ENCODE results near the gene PARP3.

Gene PARP3

DNA sequence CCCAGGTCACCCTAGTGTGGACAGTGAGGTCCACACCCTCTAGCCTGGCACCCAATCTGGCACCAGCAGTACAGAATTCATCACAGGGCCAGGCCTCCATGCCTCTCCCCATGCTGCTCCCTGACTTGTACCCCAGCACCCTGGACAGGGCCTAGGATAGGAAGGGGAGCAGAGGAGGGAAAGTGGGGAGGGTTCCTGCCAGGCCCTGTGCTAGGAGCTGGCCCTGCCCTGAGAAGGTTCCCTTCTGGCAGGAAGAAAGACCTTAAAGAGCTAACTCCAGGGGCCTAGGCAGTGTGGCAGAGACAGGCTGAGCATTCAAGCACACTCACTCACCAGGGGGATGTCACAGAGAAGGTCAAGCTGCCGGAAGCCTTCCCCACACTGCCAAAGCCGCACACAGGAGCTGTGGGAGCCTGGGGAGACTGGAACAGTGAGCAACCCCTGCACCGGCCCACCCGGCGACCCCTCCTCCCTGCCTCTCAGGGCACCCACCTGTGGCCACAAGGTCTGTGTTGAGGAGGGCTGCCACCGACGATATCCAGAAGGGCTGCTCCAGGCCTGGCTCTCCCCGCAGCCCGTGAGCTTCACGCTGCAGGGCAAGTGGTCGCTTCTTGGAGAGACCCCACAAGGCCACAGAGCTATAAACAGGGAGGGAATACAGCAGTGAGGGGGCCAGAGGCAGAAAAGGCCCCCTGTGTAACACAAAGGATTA lies 7.9 kb upstream of the PARP3 start:
- DNase-seq (ENCODE audit: low read depth in 3 of 3) = no peak

DNA sequence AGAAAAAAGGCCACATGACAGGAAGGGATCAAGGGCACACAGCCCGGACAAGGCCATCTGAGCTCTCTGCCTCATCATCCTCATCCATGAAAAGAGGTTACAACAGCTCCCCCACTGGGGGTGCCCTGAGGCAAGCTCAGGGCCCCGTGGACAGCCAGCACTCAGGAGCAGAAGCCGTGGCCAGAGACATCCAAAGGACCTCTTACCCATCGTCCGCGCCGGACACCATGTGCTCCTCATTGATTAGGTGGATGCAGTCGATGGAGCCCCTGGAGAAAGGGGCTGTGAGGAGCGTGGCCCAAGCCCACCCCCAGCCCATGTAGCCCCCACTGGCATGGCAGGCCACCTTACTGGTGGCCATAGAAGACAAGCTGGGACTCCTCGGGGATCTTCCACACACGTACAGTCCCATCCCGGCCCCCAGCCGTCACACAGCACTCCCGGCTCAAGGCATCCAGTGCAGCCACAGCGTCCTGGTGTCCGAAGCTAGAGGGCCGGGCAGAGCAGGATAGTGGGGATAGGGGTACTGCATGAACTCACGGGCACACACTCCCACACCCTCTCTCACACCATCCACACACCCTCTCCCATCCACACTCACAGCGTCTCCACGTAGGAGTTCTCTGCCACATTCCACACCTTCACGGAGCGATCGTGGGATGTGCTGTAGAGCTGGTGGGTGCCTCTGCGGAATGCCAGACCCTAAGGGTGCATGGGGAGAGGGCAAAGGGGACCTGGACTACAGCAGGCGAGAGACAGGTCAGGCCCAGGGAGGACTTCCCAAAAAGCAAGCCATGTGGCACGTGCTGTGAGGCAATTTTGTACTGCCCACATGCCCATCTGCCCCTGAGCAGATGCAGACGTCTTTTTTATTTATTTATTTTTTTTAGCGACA lies 6.9 kb upstream of the PARP3 start:
- no peak for DNase-seq (ENCODE audit: low read depth in 3 of 3)

DNA sequence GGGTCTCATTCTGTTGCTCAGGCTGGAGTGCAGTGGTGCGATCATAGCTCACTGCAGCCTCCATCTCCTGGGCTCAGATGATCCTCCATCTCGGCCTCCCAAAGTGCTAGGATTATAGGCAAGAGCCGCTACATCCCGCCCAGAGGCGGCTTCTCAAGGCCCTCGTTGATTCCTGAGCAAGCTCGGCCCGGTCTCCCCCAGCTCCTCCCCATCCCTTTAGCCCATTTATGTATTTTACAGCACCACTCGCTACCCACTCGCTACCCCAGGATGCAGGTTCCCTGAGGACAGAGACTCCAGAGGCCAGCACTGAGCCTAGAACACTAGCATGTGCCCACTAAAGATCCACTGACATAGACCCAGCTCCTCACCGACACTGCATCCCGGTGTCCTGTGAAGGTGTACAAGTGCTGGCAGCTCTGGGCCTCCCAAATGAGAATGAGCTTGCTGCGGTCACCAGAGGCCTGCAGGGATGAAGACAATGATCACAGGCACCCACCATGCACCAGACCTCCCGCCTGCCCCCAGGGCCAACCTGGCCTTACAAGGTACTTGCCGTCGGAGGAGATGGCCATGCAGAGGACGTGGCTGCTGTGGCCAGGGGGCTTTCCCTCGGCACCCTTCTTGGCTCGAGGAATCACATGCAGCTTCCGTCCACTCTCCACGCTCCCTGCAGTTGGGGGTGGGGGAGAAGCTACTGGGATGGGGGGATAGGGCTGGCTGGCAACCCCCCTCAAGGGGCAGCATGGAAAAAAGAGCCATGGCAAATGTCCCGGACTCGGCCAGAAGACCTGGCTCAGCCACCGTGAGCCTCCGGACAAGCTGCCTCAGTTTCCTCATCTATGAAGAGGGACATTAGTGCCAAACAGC lies 6.0 kb upstream of the PARP3 start:
- DNase-seq (ENCODE audit: low read depth in 3 of 3) = no peak

DNA sequence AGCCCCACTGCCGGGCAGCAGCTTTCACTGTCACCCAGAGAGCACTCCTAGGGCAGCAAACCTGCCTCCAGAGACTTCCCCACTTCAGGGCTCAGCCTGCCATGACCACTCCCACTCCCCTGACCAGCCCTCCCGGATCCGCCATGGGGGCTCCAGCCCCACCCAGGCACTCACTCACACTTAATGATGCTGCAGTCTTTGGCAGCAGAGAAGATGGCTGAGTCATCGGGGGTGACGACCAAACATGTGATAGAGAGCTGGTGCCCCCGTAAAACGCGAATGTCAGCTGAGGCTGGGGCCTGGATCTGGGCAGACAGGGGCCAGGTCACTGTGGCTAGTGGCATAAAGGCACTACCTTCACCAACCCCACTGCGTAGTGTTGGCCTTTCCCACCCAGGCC lies 5.1 kb upstream of the PARP3 start:
- DNase-seq (ENCODE audit: low read depth in 3 of 3) = no peak

DNA sequence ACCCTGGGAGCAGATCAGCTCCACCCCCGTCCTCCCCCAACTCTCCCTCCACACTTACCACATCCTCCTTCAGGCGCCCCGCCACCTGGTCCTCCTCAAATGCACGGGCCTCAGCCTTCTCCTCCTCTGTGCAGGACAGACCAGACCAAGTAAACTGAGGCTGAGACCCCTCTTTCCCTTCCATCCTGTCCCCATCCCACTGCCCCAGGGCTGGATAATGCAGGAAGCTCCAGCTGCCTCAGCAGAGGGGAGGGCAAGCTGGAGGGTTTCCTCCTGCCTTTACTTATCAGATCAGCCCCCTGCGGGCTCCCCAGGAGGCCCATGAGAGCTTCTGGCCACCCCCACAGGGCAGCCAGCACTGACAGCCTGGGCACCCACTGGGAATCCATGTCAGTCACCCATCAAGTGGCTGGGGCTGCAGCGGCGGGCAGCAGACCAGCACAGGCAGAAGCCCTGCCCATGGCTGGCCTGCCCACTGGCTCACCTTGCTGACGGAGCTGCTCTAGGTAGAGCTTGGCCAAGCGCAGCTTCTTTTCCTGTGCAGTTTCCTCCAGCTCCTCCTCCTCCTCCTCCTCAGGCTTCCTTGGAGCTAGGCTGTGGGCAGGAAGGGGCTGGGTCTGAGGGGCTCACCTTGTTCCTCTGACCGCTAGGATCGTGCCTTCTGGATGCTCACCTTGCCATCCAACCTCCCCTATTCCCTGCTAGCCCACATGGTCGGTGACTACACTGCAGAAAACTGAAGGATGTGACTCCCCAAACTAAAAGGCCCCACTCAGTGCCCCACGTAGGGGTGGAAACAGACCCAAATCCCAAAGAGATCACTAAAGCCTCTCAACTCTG lies 4.3 kb upstream of the PARP3 start:
- no peak for DNase-seq (ENCODE audit: low read depth in 3 of 3)

DNA sequence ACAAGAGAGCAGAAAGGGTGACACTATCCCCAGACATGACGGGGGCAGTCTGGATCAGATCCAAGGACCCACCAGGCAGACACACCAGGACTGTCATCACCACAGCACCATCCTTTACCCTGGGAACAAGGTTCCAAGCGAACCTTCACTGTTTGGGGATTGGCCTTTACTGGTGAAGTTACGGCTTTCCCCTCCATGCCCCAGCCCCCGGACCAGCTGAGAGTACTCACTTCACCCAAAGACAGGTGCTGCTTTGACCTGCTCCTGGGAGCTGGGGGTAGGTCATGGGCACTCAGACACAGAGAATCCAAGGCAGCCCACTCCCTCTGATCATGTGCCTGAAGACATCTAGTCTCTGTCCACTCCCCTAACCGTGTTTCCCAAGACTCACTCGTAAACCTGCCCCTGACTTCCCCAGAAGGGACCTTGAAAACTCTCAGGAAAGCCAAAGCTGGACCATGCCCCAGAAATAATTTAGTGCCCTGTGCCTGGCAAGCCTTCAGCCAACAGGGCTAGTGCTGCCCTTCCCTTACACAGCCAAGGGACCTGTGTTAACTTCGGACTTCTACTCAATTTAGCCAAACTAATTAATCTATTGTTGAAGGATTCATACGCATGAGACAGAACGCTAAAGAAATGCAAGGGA lies 3.3 kb upstream of the PARP3 start:
- DNase-seq (ENCODE audit: low read depth in 3 of 3) = no peak

DNA sequence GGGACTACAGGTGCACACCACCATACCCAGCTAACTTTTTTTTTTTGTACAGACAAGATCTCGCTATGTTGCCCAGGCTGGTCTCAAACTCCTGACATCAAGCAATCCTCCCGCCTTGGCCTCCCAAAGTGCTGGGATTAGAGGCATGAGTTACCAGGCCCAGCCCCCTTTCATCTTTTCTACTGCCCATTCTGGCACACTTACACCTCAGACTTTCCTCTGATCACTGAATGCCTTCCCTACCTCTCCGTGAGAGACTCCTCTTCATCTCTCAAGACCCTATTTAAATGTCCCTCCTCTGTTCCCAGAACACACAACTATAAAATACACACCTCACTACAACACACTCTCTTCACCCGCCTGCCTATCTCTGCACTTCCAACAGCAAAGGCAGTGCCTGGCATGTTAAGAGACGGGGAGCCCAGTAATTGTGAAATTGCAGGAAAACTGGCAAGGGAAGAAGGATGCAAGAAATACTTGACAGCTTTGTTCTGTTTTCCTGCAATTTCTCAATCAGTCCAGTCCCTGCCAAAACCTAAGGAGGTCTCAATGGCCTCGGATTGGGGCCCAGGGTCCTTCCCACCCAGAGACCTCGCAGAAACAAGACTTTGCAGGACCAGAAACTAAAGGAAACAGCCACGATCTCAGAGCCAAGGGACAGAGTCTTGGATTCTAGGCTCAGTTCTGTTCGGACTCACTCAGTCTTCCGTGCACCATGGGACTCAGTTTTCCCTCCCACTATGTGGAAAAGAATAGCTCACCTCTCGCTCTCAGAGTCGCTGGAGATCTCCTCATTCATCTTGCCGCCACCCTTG lies 1.3 kb upstream of the PARP3 start:
- DNase-seq (ENCODE audit: low read depth in 3 of 3) = no peak

DNA sequence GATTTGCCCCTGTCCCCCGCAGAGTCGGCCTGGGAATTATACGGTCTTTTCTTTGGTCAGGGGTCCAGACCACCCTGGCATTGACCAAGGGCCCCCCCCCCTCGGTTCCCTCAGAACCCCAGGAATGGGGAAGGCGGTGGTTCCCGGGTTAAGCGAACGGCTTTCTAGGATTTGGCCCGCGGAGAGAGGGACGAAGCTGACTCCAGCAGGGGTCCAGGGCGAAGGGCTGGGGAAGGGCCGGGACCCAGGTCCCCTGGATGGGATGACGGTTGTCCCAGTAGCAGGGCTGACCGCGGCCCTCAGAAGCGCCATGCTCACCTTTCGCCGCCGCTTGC lies 733 bp upstream of the PARP3 start:
- no peak for DNase-seq (ENCODE audit: low read depth in 3 of 3)

DNA sequence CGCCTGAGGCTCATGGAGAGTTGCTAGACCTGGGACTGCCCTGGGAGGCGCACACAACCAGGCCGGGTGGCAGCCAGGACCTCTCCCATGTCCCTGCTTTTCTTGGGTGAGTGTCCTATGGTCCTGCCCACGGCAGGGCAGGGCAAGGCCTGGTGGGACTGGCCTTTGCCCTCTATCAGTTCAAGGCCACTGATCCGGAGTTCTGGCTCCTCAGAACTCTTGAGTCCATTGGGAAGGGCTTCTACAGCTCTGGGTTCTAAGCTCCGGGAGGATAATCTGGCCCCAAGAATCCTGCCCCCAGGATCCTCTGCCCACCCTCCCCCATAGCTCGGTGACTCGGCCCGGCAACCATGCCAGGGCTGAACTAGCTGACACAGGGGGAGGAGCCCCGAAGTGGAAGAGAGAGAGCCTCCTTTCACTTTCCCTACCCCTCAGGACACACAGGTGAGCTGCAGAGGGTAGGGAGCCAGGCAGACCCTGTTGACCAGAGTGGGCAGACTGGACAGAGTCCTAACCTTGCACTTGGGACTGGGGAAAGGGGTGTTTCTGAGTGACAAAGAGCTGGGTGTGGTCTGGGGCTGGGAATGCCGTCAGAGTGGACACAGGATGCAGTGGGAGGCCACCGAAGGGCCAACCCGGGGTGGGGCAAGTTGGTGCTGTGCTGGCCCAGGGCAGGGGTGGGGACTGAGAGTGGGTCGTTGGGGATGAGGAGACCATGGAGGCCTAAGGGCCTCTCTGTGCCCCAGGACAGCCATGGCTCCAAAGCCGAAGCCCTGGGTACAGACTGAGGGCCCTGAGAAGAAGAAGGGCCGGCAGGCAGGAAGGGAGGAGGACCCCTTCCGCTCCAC lies 664 bp downstream of the PARP3 start:
- peak; percentile 40 to 63 (median 44) for DNase-seq (ENCODE audit: low read depth in 3 of 3)

DNA sequence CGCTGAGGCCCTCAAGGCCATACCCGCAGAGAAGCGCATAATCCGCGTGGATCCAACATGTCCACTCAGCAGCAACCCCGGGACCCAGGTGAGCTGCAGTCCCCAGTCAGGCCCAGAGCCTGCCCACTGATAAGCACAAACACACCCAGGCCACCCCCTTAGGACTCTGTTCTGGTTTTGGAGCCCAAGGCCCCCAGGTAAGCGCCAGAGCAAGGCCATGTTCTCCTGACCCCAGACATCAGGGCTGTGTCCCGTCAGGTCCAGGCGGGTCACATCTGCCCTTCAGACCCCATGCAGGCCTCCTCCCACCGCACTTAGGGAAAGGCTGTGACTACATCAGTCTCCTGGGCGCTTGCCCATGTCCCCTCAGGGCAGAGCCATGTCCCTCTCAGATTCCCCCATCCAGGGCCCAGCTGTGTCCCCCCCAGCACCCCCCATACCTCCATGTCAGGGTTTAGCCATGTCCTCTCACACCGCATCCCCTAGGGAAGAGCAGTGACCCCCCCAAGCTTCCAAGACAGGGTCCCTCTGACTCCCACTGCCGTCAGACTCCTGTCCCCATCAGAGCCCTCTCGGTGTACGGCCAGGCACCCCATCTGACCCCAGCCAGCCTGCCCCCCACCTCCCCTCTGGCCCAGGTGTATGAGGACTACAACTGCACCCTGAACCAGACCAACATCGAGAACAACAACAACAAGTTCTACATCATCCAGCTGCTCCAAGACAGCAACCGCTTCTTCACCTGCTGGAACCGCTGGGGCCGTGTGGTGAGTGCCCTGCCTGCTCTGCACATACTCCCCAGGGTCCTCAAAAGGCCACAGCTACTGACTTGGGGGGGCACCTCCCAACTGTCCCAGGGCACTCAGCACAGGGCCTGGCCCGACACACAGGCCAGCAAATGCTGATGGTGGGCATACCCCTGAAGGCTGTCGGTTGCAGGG lies 1.6 kb downstream of the PARP3 start:
- DNase-seq (ENCODE audit: low read depth in 3 of 3) = no peak

DNA sequence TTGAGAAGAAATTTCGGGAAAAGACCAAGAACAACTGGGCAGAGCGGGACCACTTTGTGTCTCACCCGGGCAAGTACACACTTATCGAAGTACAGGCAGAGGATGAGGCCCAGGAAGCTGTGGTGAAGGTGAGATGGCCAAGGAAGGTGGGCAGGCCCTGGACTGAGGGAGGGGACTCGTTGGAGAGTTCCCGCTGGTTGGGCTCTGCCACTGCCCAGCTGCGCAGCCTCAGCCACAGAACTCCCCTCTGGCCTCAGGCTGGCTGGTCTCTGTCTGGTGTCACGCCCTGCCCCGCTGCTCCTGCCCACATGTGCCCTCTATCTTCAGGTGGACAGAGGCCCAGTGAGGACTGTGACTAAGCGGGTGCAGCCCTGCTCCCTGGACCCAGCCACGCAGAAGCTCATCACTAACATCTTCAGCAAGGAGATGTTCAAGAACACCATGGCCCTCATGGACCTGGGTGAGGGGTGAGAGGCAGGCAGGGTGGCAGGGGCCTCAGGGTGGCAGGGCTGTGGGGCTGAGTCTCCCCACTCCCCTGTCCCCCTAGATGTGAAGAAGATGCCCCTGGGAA lies 2.4 kb downstream of the PARP3 start:
- no peak for DNase-seq (ENCODE audit: low read depth in 3 of 3)

DNA sequence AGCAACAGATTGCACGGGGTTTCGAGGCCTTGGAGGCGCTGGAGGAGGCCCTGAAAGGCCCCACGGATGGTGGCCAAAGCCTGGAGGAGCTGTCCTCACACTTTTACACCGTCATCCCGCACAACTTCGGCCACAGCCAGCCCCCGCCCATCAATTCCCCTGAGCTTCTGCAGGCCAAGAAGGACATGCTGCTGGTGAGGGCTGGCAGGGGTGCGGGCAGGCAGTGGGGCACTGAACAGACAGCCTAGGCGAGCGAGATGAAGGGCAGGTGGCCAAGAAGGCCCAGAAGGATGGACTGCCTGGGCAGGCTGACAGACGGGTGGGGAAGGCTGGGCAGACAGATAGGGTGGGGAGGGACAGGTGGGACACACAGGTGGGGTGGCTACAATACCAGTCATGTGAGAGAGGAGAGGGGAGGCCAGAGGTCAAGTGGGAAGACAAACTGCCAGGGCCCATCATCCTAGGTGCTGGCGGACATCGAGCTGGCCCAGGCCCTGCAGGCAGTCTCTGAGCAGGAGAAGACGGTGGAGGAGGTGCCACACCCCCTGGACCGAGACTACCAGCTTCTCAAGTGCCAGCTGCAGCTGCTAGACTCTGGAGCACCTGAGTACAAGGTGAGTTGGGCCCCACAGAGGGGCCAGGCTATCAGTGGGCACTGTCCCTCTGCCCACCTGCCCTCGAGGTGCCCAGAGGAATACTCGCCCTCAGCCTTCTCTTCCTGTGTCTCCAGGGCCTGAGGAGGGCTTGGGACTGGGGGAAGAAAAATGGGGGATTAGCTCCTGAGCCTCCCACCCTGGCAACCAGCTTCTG lies 3.1 kb downstream of the PARP3 start:
- no peak for DNase-seq (ENCODE audit: low read depth in 3 of 3)

DNA sequence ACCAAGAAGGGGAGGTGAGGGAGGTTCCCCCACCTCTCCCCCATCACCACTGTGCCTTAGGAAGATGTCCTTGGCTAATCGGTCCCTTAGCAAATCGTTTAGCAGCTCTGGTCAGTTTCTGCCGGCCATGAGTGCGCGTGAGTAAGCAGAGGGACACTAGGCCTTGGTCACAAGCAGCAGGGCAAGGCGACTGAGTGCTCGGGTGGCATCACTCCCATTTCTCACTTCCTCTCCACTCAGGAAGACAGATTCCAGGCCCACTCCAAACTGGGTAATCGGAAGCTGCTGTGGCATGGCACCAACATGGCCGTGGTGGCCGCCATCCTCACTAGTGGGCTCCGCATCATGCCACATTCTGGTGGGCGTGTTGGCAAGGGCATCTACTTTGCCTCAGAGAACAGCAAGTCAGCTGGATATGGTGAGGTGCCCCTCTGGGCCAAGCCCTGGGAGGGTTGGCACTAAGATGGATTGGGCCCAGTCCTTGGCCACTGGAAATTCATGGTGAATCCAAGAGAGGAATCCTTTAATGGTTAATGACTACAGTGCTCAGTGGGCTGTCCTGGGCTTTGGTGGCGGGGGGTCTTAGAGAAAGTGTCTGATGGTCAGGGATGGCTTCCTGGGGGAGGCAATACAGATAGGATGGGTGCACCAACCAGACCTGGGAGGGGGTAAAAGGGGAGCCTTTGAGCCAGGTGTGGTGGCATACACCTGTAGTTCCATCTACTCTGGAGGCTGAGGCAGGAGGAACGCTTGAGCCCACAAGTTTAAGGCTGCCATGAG lies 4.0 kb downstream of the PARP3 start:
- DNase-seq (ENCODE audit: low read depth in 3 of 3) = no peak

DNA sequence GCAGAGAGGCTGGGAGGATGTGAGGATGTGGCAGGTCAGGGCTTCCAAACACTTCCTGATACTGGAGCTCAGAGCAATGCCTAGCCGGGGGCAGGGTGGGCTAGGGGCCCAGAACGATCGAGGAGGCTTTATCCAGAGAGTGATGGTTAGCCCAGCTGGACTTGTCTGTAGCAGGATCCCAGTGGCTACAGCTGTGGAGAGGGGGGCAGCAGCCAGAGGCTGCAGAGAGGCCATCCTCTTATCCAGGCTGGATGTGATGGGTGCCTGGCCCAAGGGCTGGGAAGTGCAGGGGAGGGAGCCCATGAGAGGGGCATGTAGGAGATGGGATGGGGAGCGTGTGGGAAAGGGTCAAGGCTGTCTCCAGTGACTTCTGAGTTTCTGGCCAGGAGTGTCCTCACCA lies 4.6 kb downstream of the PARP3 start:
- DNase-seq (ENCODE audit: low read depth in 3 of 3) = no peak

DNA sequence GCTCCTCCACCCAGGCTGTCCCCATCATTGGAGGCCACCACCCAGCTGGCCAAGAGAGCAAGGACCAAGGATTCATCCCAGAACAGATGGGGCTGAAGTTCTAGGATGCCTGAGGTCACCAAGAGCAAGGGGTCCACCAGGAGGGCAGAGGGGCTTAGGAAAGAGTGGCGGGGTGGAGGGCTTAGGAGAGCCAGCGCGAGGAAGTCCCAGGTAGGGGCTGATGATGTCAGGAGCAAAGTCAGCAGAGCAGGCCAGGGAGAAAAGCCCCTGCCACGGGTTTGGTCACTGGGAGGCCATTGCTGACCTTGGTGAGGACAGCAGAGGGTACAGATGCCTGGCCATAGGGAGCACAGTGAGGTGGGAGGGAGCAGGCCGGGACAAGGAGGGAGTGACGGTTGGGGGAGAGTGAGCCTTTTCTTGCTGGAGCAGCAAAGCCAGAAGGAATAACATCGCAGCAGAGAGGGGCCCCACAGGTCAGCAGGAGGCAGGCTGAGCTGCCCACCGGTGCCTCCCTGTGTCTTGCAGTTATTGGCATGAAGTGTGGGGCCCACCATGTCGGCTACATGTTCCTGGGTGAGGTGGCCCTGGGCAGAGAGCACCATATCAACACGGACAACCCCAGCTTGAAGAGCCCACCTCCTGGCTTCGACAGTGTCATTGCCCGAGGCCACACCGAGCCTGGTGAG lies 5.2 kb downstream of the PARP3 start:
- DNase-seq (ENCODE audit: low read depth in 3 of 3) = no peak

Measured in stimulated activated CD4-positive, alpha-beta T cell treated with anti-CD3 and anti-CD28 coated beads, TNF-alpha, amount 100 ng/mL, for 24 hours (primary cell).